Measurements from ENCODE around the gene SCUBE2. TPM values are rescaled to one million over a fixed set of nuclear protein-coding genes. Genes with fewer than 3 reads are reported as not detected.
"Not testable (repeated sequence)": the region's sequence is repeated elsewhere in the genome, so short reads cannot be mapped to it uniquely, and the experiment has no call there.

Gene SCUBE2
- total and polyA plus RNA-seq, 5 donors from 2014 or later = not detected

- no peak overlapping the region for H3K4me3 Mint-ChIP-seq
- no peaks in the 10 kb centered on the region for H3K27me3 ChIP-seq (ENCODE audit: control insufficient read depth, insufficient read depth, low read length)
- no peaks in the 10 kb centered on the region for H3K4me1 Mint-ChIP-seq
- DNase-seq (no peak), ATAC-seq (ENCODE audit: low read depth in 2 of 2) (no peak)
- H3K9me3 Mint-ChIP-seq = no peaks in the 10 kb centered on the region
- H3K36me3 Mint-ChIP-seq = no peaks in the 10 kb centered on the region
- no peak overlapping the region for H3K27ac Mint-ChIP-seq
- H3K27me3 Mint-ChIP-seq = no peaks in the 10 kb centered on the region
- no peaks in the 10 kb centered on the region for H3K9me3 ChIP-seq (ENCODE audit: control insufficient read depth in 2 of 2, low read length in 2 of 2)
- H3K36me3 ChIP-seq (ENCODE audit: control insufficient read depth, insufficient read depth, low read length) = no peaks in the 10 kb centered on the region
- no peak overlapping the region for H3K27ac ChIP-seq (ENCODE audit: insufficient read depth, low read length, poor library complexity, severe bottlenecking)
- no peaks in the 10 kb centered on the region for H3K4me1 ChIP-seq (ENCODE audit: control insufficient read depth, insufficient read depth, low read length, poor library complexity, severe bottlenecking)
- H3K4me3 ChIP-seq (ENCODE audit: low read depth, low read length) = no peak overlapping the region
Observed at GRCh38 chr11:8980485-8980884, 110.9 kb downstream of the SCUBE2 start.

GRCh38 chr11:8979365-8979764 lies 112.0 kb downstream of the SCUBE2 start:
- not testable (repeated sequence) for H3K4me3 ChIP-seq (ENCODE audit: low read depth, low read length); H3K27ac Mint-ChIP-seq; H3K9me3 ChIP-seq (ENCODE audit: control insufficient read depth in 2 of 2, low read length in 2 of 2); H3K27ac ChIP-seq (ENCODE audit: insufficient read depth, low read length, poor library complexity, severe bottlenecking); H3K4me3 Mint-ChIP-seq; H3K27me3 ChIP-seq (ENCODE audit: control insufficient read depth, insufficient read depth, low read length); H3K4me1 Mint-ChIP-seq; H3K9me3 Mint-ChIP-seq; H3K4me1 ChIP-seq (ENCODE audit: control insufficient read depth, insufficient read depth, low read length, poor library complexity, severe bottlenecking); H3K36me3 Mint-ChIP-seq; H3K36me3 ChIP-seq (ENCODE audit: control insufficient read depth, insufficient read depth, low read length); DNase-seq; H3K27me3 Mint-ChIP-seq; ATAC-seq (ENCODE audit: low read depth in 2 of 2)

GRCh38 chr11:8973121-8973520 lies 118.3 kb downstream of the SCUBE2 start:
- H3K4me3 ChIP-seq (ENCODE audit: low read depth, low read length) = no peak overlapping the region
- H3K9me3 ChIP-seq (ENCODE audit: control insufficient read depth in 2 of 2, low read length in 2 of 2) = no peaks in the 10 kb centered on the region
- DNase-seq (no peak), ATAC-seq (ENCODE audit: low read depth in 2 of 2) (no peak)
- Mint-ChIP-seq H3K9me3 (no peaks in the 10 kb centered on the region), H3K4me1 (peaks cover 0 to 5% (median 0%) of the 10 kb centered on the region in 4 donors), H3K27me3 (no peaks in the 10 kb centered on the region), H3K4me3 (no peak overlapping the region), H3K36me3 (no peaks in the 10 kb centered on the region), H3K27ac (no peak overlapping the region)
- H3K4me1 ChIP-seq (ENCODE audit: control insufficient read depth, insufficient read depth, low read length, poor library complexity, severe bottlenecking) = no peaks in the 10 kb centered on the region
- no peaks in the 10 kb centered on the region for H3K36me3 ChIP-seq (ENCODE audit: control insufficient read depth, insufficient read depth, low read length)
- no peak overlapping the region for H3K27ac ChIP-seq (ENCODE audit: insufficient read depth, low read length, poor library complexity, severe bottlenecking)
- no peaks in the 10 kb centered on the region for H3K27me3 ChIP-seq (ENCODE audit: control insufficient read depth, insufficient read depth, low read length)

GRCh38 chr11:8971924-8972316 lies 119.5 kb downstream of the SCUBE2 start:
- H3K36me3 ChIP-seq (ENCODE audit: control insufficient read depth, insufficient read depth, low read length) = no peaks in the 10 kb centered on the region
- Mint-ChIP-seq H3K36me3 (peaks cover 3% of the 10 kb centered on the region), H3K27me3 (no peaks in the 10 kb centered on the region), H3K27ac (no peak overlapping the region), H3K4me1 (peaks cover 0 to 5% (median 0%) of the 10 kb centered on the region in 4 donors), H3K9me3 (no peaks in the 10 kb centered on the region), H3K4me3 (no peak overlapping the region)
- H3K4me3 ChIP-seq (ENCODE audit: low read depth, low read length) = no peak overlapping the region
- H3K27ac ChIP-seq (ENCODE audit: insufficient read depth, low read length, poor library complexity, severe bottlenecking) = no peak overlapping the region
- DNase-seq (no peak), ATAC-seq (ENCODE audit: low read depth in 2 of 2) (no peak)
- no peaks in the 10 kb centered on the region for H3K4me1 ChIP-seq (ENCODE audit: control insufficient read depth, insufficient read depth, low read length, poor library complexity, severe bottlenecking)
- no peaks in the 10 kb centered on the region for H3K9me3 ChIP-seq (ENCODE audit: control insufficient read depth in 2 of 2, low read length in 2 of 2)
- no peaks in the 10 kb centered on the region for H3K27me3 ChIP-seq (ENCODE audit: control insufficient read depth, insufficient read depth, low read length)

DNA sequence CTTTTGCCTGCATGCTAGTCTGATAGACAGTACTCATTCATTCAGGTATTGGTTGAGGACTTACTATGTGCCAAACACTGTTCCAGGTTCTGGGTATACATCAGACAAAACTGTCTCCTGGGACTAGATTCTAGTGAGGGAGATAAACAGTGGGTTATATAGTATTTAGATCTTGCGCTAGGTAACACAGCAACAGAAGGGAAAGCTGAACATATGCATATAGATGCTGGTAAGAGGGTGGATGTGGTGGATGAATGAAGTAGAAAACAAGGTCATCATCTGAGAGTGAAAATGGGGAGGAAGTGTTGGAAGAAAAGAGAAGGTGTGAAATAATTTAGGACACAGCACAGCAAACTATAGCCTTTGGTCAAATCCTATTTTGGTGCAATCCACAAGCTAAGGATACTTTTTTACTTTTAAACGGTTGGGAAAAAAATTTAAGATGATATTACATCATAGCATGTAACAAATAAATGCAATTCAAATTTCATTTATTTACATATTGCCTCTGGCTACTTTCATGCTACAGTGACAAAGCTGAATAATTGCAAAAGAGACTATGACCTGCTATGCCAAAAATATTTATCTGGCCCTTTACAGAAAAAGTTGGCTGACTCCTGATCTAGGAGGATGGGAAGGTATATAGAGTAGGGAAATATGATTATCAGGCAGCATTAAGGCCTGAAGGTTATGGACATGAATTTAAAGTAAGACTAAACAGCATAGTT lies 120.0 kb downstream of the SCUBE2 start:
- no peaks in the 10 kb centered on the region for H3K27me3 Mint-ChIP-seq
- Histone ChIP-seq H3K36me3 (ENCODE audit: control insufficient read depth, insufficient read depth, low read length) (no peaks in the 10 kb centered on the region), H3K27ac (ENCODE audit: insufficient read depth, low read length, poor library complexity, severe bottlenecking) (no peak overlapping the region), H3K4me1 (ENCODE audit: control insufficient read depth, insufficient read depth, low read length, poor library complexity, severe bottlenecking) (no peaks in the 10 kb centered on the region), H3K27me3 (ENCODE audit: control insufficient read depth, insufficient read depth, low read length) (no peaks in the 10 kb centered on the region), H3K9me3 (ENCODE audit: control insufficient read depth in 2 of 2, low read length in 2 of 2) (no peaks in the 10 kb centered on the region), H3K4me3 (ENCODE audit: low read depth, low read length) (no peak overlapping the region)
- no peak for DNase-seq
- peaks cover 0 to 5% (median under 1%) of the 10 kb centered on the region in 4 donors for H3K4me1 Mint-ChIP-seq
- no peaks in the 10 kb centered on the region for H3K9me3 Mint-ChIP-seq
- ATAC-seq (ENCODE audit: low read depth in 2 of 2) = no peak
- H3K36me3 Mint-ChIP-seq = peaks cover 3% of the 10 kb centered on the region
- H3K4me3 Mint-ChIP-seq = no peak overlapping the region
- no peak overlapping the region for H3K27ac Mint-ChIP-seq

Other genes with a start within 250 kb of the SCUBE2 start
- 15.9 TPM for gene AKIP1, start 180.4 kb downstream of the SCUBE2 start, total RNA-seq
- 10 to 100 TPM; 31.0 to 43.7 (median 34.6) TPM for gene AKIP1, start 180.4 kb downstream of the SCUBE2 start, polyA plus RNA-seq
- not detected for gene C11orf16, start 158.7 kb downstream of the SCUBE2 start, total RNA-seq
- gene C11orf16, start 158.7 kb downstream of the SCUBE2 start, polyA plus RNA-seq = under 1 TPM in 1 of 4 donors, not detected in 3; 0.09 TPM
- gene ASCL3, start 148.6 kb downstream of the SCUBE2 start, total RNA-seq = not detected
- not detected for gene ASCL3, start 148.6 kb downstream of the SCUBE2 start, polyA plus RNA-seq
- gene TMEM9B, start 127.2 kb downstream of the SCUBE2 start, total RNA-seq = 38.7 TPM
- gene TMEM9B, start 127.2 kb downstream of the SCUBE2 start, polyA plus RNA-seq = 100 to 1,000 TPM; 105 to 147 (median 120) TPM
- gene NRIP3, start 87.6 kb downstream of the SCUBE2 start, total RNA-seq = 3.4 TPM
- gene NRIP3, start 87.6 kb downstream of the SCUBE2 start, polyA plus RNA-seq = under 1 TPM in 3 of 4 donors, not detected in 1; 0.38 to 0.87 (median 0.39) TPM
- gene DENND5A, start 173.8 kb upstream of the SCUBE2 start, total RNA-seq = 44.3 TPM
- 1 to 10 TPM; 2.2 to 6.6 (median 3.6) TPM for gene DENND5A, start 173.8 kb upstream of the SCUBE2 start, polyA plus RNA-seq
- 35.5 TPM for gene TMEM41B, start 223.0 kb upstream of the SCUBE2 start, total RNA-seq
- gene TMEM41B, start 223.0 kb upstream of the SCUBE2 start, polyA plus RNA-seq = 10 to 100 TPM in 2 of 4 donors, 1 to 10 TPM in 2; 5.0 to 13.6 (median 10.0) TPM

All from CD4-positive, CD25-positive, alpha-beta regulatory T cell (primary cell).